GM10847 (cell line): ENCODE data around the gene SLC66A1.

Source experiments
- POLR2A ChIP-seq: IDR thresholded peaks from 2 replicates; pipeline ENCODE4 v1.6.1; 2011; ENCODE audit not compliant: insufficient read length; ENCODE audit errors: extremely low read depth

SLC66A1 gene

DNA sequence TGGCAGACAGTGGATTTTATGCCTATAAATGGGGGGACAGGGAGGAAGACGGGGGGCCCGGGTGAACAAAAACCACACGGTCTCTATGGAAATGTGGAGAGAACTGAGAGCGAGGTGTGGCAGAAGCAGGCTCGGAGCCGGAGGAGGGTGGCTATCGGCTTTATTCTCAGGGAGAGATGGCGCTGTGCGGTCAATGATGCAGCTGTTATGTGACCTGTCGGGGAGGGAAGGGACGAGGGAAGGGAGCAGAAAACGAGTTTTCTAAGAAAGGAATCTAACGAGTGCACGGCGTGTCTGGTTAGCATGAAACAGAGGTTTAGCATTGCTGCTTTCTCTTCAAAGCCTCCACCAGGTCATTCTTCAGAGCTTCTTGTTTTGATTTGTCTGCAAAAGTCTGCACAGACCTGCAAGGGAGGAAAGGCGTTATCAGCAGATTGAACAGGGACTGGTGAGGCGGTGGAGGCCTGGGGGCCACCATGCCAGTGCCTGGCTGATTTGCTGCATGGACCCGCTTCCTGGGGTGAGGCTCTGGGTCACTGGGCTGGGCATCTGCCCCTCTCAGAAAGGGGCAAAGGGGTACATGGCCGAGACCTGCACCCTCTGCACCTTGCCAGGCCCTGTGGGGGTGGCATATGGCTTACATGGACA is 27.2 kb downstream of the SLC66A1 start:
- TF ChIP-seq POLR2A, result no peak

DNA sequence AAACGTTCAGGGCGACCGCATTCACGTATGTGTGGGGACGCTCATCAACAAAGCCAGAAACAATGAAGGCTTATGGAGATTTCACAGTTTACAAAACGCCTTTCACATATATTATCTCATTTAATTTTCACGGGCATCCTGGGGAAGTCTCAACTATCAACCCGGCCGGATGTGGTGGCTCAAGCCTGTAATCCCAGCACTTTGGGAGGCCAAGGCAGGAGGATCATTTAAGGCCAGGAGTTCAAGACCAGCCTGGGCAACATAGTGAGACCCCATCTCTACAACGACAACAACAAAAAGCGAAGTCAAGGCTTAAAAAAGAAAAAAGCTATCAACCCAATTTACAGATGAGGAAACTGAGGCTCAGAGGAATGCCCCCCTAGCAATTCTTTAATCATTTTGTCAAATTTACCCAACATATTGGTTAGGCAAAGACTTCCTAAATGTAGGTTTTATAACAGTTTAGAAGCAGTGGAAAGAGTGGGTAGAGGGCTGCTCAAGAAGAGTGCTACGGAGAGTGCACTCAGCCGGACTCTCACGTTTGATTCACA is 28.3 kb downstream of the SLC66A1 start:
- no peak for TF ChIP-seq POLR2A

DNA sequence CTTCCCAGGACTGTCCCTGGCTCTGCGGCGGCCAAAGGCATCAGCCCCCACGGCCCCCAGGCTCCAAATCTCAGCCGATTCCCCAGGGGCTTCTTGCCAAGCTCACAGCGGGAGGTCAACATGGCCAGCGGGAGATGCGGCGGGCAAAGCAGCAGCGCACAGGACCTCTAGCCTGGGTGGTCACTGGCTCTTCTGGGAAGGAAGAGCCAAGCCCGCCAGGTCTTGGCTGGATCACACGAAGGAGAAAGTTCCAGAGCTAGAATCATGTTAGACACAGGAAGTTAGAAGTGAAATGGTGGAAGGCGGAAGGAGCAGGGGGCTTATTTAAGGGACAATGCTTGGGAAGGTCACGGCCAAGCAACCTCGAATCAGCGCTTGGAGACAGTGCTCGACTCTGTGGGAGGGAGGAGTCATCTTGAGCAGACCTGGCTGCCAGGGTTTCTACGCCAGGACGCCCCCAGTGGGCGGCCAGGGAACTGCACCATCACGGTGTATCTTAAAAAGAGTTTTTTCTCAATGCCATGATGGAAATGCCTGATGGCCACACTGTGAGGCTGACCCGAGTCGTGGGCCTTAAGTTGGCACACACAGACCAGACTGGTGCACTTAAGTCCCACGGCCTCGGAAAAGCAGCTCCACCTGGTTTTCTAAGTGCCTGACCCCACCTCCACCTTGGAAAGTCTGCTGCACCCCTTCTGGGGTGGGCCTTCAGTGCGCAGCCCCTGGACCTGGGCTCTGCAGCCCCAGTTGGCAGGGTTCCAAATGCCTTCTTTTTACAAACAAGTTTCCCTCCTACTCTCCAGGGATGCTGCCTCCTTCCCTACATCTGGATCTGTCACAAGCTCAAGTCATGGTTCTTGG is 29.3 kb downstream of the SLC66A1 start:
- no peak for TF ChIP-seq POLR2A

- no peak for TF ChIP-seq POLR2A
Measured at GRCh38 chr1:19342062-19342750, 30.1 kb downstream of the SLC66A1 start.

GRCh38 chr1:19342894-19343616 is 30.9 kb downstream of the SLC66A1 start:
- no peak for TF ChIP-seq POLR2A

GRCh38 chr1:19343617-19344350 is 31.7 kb downstream of the SLC66A1 start:
- TF ChIP-seq POLR2A, result no peak

- no peak for TF ChIP-seq POLR2A
Measured at GRCh38 chr1:19344372-19344810, 32.3 kb downstream of the SLC66A1 start.

DNA sequence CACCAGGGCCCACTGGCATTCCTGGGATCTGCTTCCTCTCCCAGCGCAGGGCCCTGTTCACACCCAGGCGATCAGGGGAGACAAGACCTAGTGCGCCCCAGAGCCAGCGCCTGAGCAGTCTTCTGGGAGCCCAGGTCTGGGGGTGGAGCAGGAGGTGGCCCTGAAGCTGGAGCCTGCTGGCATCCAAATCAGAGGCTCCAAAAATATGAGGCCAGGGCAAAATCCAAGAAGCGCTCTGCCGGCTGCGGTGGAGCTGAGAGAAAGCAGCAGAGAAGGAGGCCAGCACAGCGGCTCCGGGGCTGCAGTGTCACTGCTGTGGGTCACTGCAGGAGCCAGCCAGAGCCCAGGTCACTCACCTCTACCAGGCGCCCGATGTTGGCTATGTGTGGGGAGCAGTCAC is 32.7 kb downstream of the SLC66A1 start:
- no peak for TF ChIP-seq POLR2A

DNA sequence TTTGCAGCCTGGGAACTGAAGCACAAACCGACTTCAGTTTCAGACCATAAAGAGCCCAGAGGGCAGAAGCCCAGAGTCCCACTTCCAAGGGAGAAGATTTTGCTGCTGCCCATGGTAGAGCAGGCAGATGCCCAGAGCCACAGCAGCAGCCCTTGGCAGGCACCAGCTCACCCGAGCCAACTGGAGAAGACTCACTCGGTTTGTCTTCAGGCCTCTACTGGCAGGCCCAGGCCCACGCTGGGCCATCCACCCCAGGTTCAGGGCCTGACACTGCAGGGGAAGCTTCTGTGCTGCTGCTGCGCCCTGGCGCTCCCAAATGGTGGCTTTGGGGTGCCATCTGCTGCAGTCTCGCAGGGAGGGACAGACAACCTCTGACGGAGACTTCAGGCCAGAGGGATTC is 33.3 kb downstream of the SLC66A1 start:
- no peak for TF ChIP-seq POLR2A

GRCh38 chr1:19346026-19346425 is 33.9 kb downstream of the SLC66A1 start:
- TF ChIP-seq POLR2A, result no peak

DNA sequence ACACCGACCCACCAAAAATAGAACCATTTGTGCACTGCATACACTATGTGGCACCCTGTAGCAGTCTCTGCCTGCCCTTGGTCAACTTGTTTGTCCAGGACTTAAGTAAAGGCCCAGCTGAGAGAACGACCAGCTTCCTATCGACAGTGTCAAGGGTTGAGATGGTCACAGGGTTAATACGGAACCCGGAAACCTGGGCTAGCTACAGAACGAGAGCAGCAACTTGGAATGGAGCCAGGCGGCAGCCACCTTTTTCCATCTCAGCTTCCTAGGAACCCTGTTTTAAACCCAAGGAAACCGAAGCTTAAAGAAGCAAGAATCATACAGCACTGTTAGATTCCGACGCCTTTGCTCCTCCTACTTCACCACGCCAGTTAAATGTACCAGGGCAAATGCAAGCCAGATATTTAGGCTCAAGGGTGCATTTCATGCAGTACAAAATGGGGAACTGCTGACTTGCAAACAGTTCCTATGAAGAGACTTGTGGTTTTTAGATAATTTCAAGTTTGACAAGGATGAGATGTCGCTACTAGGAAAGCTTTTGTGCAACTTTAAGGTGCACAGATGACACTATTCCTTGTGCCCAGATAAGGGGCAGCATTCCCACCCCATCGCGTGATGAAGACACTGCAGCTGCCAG is 35.5 kb downstream of the SLC66A1 start:
- TF ChIP-seq POLR2A, result no peak

DNA sequence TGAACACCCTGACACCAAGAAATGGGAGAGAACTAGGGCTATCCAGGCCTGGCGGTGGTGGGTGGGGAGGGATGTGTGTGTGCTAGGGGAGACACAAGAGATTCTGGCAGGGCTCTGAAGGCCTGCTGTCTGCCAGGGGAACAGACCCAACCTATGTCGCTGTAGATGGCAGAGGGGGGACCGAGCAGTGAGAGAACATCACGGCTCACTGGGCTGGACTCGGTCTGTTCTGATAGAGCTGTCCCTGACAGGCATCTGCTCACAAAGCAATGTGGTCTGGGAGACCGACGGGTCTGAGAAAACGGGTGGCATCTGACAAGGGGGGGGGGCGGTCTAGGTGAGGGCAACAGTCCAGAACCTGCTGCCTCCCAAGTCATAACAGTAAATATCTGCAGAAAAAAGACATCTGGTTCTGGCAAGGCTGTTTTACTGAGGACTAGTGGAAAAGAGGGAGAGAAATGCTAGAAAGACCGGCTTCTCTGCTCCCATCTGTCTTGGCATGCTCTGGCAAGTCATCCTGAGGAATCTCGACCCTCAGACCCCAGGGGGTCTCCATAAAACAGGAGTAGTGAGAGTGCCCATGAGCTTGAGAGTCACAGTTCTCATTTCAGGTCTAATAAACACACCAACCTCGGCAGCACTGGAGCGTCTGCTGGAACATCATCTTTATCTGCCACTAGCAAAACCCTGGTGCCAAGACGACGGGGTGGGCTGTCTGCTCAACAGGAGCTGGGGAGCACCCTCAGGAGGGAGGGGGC is 36.5 kb downstream of the SLC66A1 start:
- no peak for TF ChIP-seq POLR2A

DNA sequence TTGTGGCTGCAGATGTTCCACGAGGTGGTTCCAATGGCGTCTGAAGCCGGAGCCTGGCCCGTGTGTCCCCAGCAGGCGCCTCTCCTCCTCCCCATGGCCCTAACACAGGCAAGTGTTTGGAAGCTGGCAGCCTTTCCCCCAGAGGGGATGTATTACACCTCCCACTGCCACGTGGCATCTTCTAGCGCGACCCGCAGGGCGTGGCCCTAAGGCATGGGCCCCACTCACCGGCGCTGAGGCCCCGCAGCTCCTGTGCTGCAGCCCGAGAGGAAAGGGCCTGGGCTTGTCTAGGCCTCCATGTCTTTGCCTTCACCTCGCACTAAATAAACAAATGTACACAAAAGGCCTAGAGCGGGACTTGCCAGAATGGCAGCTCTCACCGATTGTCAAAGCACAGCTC is 37.9 kb downstream of the SLC66A1 start:
- no peak for TF ChIP-seq POLR2A
